HG03108 (cell line): Measurements from ENCODE around the gene ADAMTS14.

Experiments used
- ATAC-seq: cut with Tn5 transposase; IDR thresholded peaks from one replicate; pipeline ENCODE4 v1.9.1; 2021; ENCODE audit warnings: moderate library complexity; ENCODE audit not compliant: unreplicated experiment

Gene ADAMTS14

GRCh38 chr10:70690589-70690988, 18.3 kb downstream of the ADAMTS14 start:
- no peak for ATAC-seq

GRCh38 chr10:70691611-70692010, 19.3 kb downstream of the ADAMTS14 start:
- ATAC-seq: no peak

GRCh38 chr10:70692043-70692603, 19.8 kb downstream of the ADAMTS14 start:
- no peak for ATAC-seq

- ATAC-seq: no peak
Observed at GRCh38 chr10:70693619-70694335, 21.5 kb downstream of the ADAMTS14 start.

GRCh38 chr10:70694418-70695141, 22.3 kb downstream of the ADAMTS14 start:
- ATAC-seq: no peak

- ATAC-seq: no peak
Observed at GRCh38 chr10:70695241-70696030, 23.1 kb downstream of the ADAMTS14 start.

GRCh38 chr10:70698211-70698610, 25.9 kb downstream of the ADAMTS14 start:
- no peak for ATAC-seq

GRCh38 chr10:70699063-70699658, 26.9 kb downstream of the ADAMTS14 start:
- ATAC-seq: no peak

GRCh38 chr10:70699659-70700174, 27.4 kb downstream of the ADAMTS14 start:
- ATAC-seq: no peak

- ATAC-seq: no peak
Observed at GRCh38 chr10:70702190-70702763, 30.0 kb downstream of the ADAMTS14 start.

GRCh38 chr10:70704211-70704610, 31.9 kb downstream of the ADAMTS14 start:
- no peak for ATAC-seq

- no peak for ATAC-seq
Observed at GRCh38 chr10:70705121-70705861, 33.0 kb downstream of the ADAMTS14 start.

GRCh38 chr10:70711177-70711576, 38.9 kb downstream of the ADAMTS14 start:
- ATAC-seq: no peak

- ATAC-seq: no peak
Observed at GRCh38 chr10:70711911-70712310, 39.6 kb downstream of the ADAMTS14 start.

- ATAC-seq: no peak
Observed at GRCh38 chr10:70714245-70714644, 41.9 kb downstream of the ADAMTS14 start.

GRCh38 chr10:70714951-70715350, 42.6 kb downstream of the ADAMTS14 start:
- ATAC-seq: no peak

- ATAC-seq: no peak
Observed at GRCh38 chr10:70715853-70716795, 43.8 kb downstream of the ADAMTS14 start.

GRCh38 chr10:70722820-70723424, 50.6 kb downstream of the ADAMTS14 start:
- ATAC-seq: no peak
